ENCODE data around the gene DHH.

GRCh38 chr12:49137476-49137875, 42.9 kb upstream of the DHH start:
- TF ChIP-seq CTCF (conservative IDR thresholded peaks at IDR 0.05), result no peak
- no peak for TF ChIP-seq ZFX (IDR thresholded peaks at IDR 0.05)
